Measurements from ENCODE around the gene C12orf57. TPM values are rescaled to one million over a fixed set of nuclear protein-coding genes. Genes with fewer than 3 reads are reported as not detected.
A peak's percentile ranks its signal among the peaks of the same experiment; 100 is the strongest.

C12orf57 gene
- total and polyA plus RNA-seq, 9 of the 15 experiments (the other 6 are each of a cell fraction or from before 2014, with no cell fraction given): 26.7 to 191 (median 107) TPM

- TF ChIP-seq ELK1 (CRISPR knock-in tag; IDR thresholded peaks at IDR 0.05) (no peak), ZBTB8A (IDR thresholded peaks at IDR 0.05; ENCODE audit: partially characterized antibody) (no peak), ARID1B (IDR thresholded peaks at IDR 0.05) (peak; percentile 37), ZNF512 (tag; IDR thresholded peaks at IDR 0.05) (no peak), CBX3 (IDR thresholded peaks at IDR 0.05; ENCODE audit: borderline replicate concordance in 1 of 2, low read length in 2 of 2) (peak in 1 of 2 experiments; percentile 17; a peak in 1 of 3 replicates), BHLHE40 (IDR thresholded peaks at IDR 0.05; ENCODE audit: low read length) (peak; percentile 54), ID3 (CRISPR knock-in tag; IDR thresholded peaks at IDR 0.05) (no peak), ID3 (tag; IDR thresholded peaks at IDR 0.05) (peak; percentile 75), EZH2 (IDR thresholded peaks at IDR 0.05; ENCODE audit: borderline replicate concordance, low read depth, low read length) (no peak), TAF1 (IDR thresholded peaks at IDR 0.05; ENCODE audit: control insufficient read depth, extremely low read depth, insufficient read depth, low read length, severe bottlenecking) (peak; percentile 5), E2F6 (IDR thresholded peaks at IDR 0.05; ENCODE audit: borderline replicate concordance in 1 of 2, extremely low read depth in 1 of 2, insufficient read depth in 1 of 2, insufficient read length in 1 of 2, low read depth in 1 of 2, low read length in 1 of 2, poor library complexity in 1 of 2, severe bottlenecking in 1 of 2) (peak; percentile 29 to 47)
These were observed 17.5 kb downstream of the C12orf57 start (continued) for GRCh38 chr12:6961278-6961694.
